Epidermal melanocyte (primary cell): ENCODE measurements around the gene NKG7.

Experiments
- DNase-seq: peaks from one replicate; pipeline ENCODE4 v3.0.0; 2011; ENCODE audit warnings: low spot score; ENCODE audit not compliant: insufficient read length

The NKG7 gene

GRCh38 chr19:51391073-51391611 is 18.7 kb upstream of the NKG7 start:
- no peak for DNase-seq

- DNase-seq, result no peak
Observed at GRCh38 chr19:51389143-51389542, 16.7 kb upstream of the NKG7 start.

- DNase-seq, result no peak
Observed at GRCh38 chr19:51387924-51388389, 15.5 kb upstream of the NKG7 start, which contains the start of gene LIM2. Gene LIM2, minus strand, starts transcription at chr19:51387974. Its CDS starts 531 bp downstream, at chr19:51387443.

- DNase-seq, result no peak
Observed at GRCh38 chr19:51386882-51387520, 14.5 kb upstream of the NKG7 start.

- DNase-seq, result no peak
Observed at GRCh38 chr19:51382004-51382403, 9.6 kb upstream of the NKG7 start.

GRCh38 chr19:51380379-51380778 is 7.9 kb upstream of the NKG7 start:
- no peak for DNase-seq

- no peak for DNase-seq
Observed at GRCh38 chr19:51377422-51377821, 5.0 kb upstream of the NKG7 start.

- DNase-seq, result no peak
Observed at GRCh38 chr19:51375504-51376221, 3.2 kb upstream of the NKG7 start.

- DNase-seq, result no peak
Observed at GRCh38 chr19:51372021-51372648, 319 bp downstream of the NKG7 start.

GRCh38 chr19:51371186-51371690 is 1.2 kb downstream of the NKG7 start:
- DNase-seq, result no peak

- no peak for DNase-seq
Observed at GRCh38 chr19:51370230-51370629, 2.2 kb downstream of the NKG7 start.

GRCh38 chr19:51368366-51369282 is 3.8 kb downstream of the NKG7 start, which contains the start of gene CLDND2:
Gene CLDND2, minus strand, starts transcription at chr19:51369003. Its CDS starts 426 bp downstream, at chr19:51368577.
- DNase-seq, result no peak

- DNase-seq, result peak; percentile 82
Observed at GRCh38 chr19:51367565-51368365, 4.7 kb downstream of the NKG7 start.

- DNase-seq, result no peak
Observed at GRCh38 chr19:51367255-51367564, 5.2 kb downstream of the NKG7 start.

GRCh38 chr19:51366389-51367254 is 5.8 kb downstream of the NKG7 start:
- peak; percentile 81 for DNase-seq

GRCh38 chr19:51365965-51366388 is 6.5 kb downstream of the NKG7 start, which contains the start of gene ETFB:
Gene ETFB, minus strand, starts transcription at chr19:51366388. Its CDS starts 62 bp downstream, at chr19:51366326.
- no peak for DNase-seq

GRCh38 chr19:51365211-51365964 is 7.1 kb downstream of the NKG7 start:
- no peak for DNase-seq
